ENCODE measurements around the gene TP63. TPM values are rescaled to one million over a fixed set of nuclear protein-coding genes. Genes with fewer than 3 reads are reported as not detected.

Gene TP63
- not detected for polyA plus RNA-seq (2013, experiment 1 of 4)
- not detected for polyA plus RNA-seq (2013, experiment 2 of 4)
- not detected for polyA plus RNA-seq (2013, experiment 3 of 4)
- polyA plus RNA-seq (2013, experiment 4 of 4): not detected

DNA sequence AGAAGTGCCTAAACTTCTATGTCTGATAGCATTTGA is at the start of gene TP63:
Gene TP63, plus strand, starts transcription at position 17 of the 36 bp plus-strand sequence. CDS start 127 bp downstream, outside the sequence.
- Histone ChIP-seq H3K27ac (ENCODE audit: insufficient read depth, low read depth, low read length, poor library complexity, severe bottlenecking) (no peak within 1 kb of the TSS), H3K4me3 (ENCODE audit: insufficient read depth, low read depth, low read length) (no peak within 1 kb of the TSS), H3K4me1 (ENCODE audit: control insufficient read depth, insufficient read depth, low read length) (no peaks in the 10 kb centered on the region), H3K9me3 (ENCODE audit: control insufficient read depth, low read length) (no peaks in the 10 kb centered on the region), H3K27me3 (ENCODE audit: control insufficient read depth, insufficient read depth, low read length, poor library complexity, severe bottlenecking) (no peaks in the 10 kb centered on the region), H3K36me3 (ENCODE audit: control insufficient read depth, insufficient read depth, low read length) (no peaks in the 10 kb centered on the region)

- H3K27me3 ChIP-seq (ENCODE audit: control insufficient read depth, insufficient read depth, low read length, poor library complexity, severe bottlenecking): no peaks in the 10 kb centered on the region
- no peaks in the 10 kb centered on the region for H3K4me1 ChIP-seq (ENCODE audit: control insufficient read depth, insufficient read depth, low read length)
- no peaks in the 10 kb centered on the region for H3K36me3 ChIP-seq (ENCODE audit: control insufficient read depth, insufficient read depth, low read length)
- H3K4me3 ChIP-seq (ENCODE audit: insufficient read depth, low read depth, low read length): no peak overlapping the region
- WGBS, 2 experiments: 86 to 97% methylated on average over 3 of the region's 3 CpGs
- no peaks in the 10 kb centered on the region for H3K9me3 ChIP-seq (ENCODE audit: control insufficient read depth, low read length)
- H3K27ac ChIP-seq (ENCODE audit: insufficient read depth, low read depth, low read length, poor library complexity, severe bottlenecking): no peak overlapping the region
Observed at GRCh38 chr3:189582179-189582578, 49.0 kb upstream of the TP63 start.

DNA sequence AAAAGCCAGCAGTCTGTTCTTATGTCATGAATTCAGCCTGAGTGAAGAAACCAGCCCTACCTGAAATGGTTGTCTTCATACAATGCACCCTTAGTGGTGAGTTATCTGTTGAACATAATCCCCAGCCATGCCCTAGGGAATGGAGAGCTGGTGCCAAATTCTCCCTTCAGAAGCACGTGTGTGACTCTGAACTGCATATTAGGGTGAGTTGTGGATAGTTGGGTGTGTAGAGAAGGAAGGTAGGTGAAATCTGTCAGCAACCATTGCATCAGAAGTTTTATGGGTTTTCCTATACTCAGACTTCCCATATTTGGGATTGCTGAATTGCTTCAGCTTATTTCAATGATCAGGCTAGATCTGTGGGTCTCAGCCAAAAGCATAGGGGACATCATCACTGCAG is 46.5 kb upstream of the TP63 start:
- H3K9me3 ChIP-seq (ENCODE audit: control insufficient read depth, low read length): no peaks in the 10 kb centered on the region
- no peak overlapping the region for H3K4me3 ChIP-seq (ENCODE audit: insufficient read depth, low read depth, low read length)
- H3K4me1 ChIP-seq (ENCODE audit: control insufficient read depth, insufficient read depth, low read length): no peaks in the 10 kb centered on the region
- 81 to 88% methylated on average over 1 of the region's 1 CpG for WGBS, 2 experiments
- no peak overlapping the region for H3K27ac ChIP-seq (ENCODE audit: insufficient read depth, low read depth, low read length, poor library complexity, severe bottlenecking)
- H3K27me3 ChIP-seq (ENCODE audit: control insufficient read depth, insufficient read depth, low read length, poor library complexity, severe bottlenecking): no peaks in the 10 kb centered on the region
- H3K36me3 ChIP-seq (ENCODE audit: control insufficient read depth, insufficient read depth, low read length): no peaks in the 10 kb centered on the region

DNA sequence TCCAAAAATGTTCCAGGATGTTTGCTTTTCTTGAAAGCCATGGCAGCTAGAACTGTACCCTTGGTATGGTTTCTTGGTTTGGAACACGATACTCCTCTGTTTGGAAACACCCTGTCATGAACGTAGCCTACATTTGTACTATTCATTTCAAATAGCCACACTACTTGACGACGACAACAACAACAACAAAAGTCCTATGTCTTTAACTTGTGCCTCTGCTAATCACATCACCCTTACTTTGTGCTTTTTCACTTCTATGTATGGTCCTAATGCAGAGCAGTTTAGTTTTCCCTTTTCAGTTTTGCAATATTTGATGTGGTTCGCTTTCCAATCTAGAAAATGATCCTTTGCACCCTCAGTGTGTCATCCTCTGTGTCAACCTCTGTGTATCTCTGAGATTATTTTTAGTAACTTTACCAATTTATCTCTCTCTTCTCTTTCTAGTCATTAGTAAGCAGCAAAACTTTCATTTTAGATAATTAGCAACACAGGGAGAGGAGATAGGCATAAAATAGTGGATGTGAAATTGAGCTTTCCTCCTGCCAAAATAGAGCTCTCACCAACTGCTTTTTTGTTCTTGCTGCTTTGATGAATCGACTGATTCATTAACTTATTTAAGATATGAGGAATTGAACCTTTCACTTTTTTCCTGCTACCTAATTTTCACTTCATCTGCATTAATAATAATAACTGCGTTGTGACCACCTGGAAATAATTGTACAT is 44.1 kb upstream of the TP63 start:
- Histone ChIP-seq H3K4me1 (ENCODE audit: control insufficient read depth, insufficient read depth, low read length) (no peaks in the 10 kb centered on the region), H3K36me3 (ENCODE audit: control insufficient read depth, insufficient read depth, low read length) (no peaks in the 10 kb centered on the region), H3K9me3 (ENCODE audit: control insufficient read depth, low read length) (no peaks in the 10 kb centered on the region), H3K4me3 (ENCODE audit: insufficient read depth, low read depth, low read length) (no peak overlapping the region), H3K27me3 (ENCODE audit: control insufficient read depth, insufficient read depth, low read length, poor library complexity, severe bottlenecking) (no peaks in the 10 kb centered on the region), H3K27ac (ENCODE audit: insufficient read depth, low read depth, low read length, poor library complexity, severe bottlenecking) (no peak overlapping the region)
- WGBS, 2 experiments: 89% methylated on average over 6 to 7 of the region's 7 CpGs

DNA sequence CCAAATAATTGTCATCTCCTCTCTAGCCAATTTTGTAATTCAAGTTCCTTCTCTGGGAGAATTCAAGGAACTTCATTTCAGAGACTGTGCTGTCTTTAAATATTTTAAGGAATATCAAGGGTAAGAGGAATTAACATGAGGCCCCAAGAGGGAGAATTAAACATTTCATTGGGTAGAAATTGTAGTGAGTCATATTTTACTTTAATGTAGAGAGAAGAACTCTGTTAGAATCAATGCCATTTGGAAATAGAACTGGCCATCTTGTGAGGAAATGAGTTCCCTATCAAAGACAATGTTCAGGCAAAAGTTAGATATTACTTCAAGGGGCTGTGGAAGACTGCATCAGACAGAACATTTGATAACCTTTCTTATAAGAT is 43.5 kb upstream of the TP63 start:
- Histone ChIP-seq H3K27ac (ENCODE audit: insufficient read depth, low read depth, low read length, poor library complexity, severe bottlenecking) (no peak overlapping the region), H3K36me3 (ENCODE audit: control insufficient read depth, insufficient read depth, low read length) (no peaks in the 10 kb centered on the region), H3K4me1 (ENCODE audit: control insufficient read depth, insufficient read depth, low read length) (no peaks in the 10 kb centered on the region), H3K9me3 (ENCODE audit: control insufficient read depth, low read length) (no peaks in the 10 kb centered on the region), H3K4me3 (ENCODE audit: insufficient read depth, low read depth, low read length) (no peak overlapping the region), H3K27me3 (ENCODE audit: control insufficient read depth, insufficient read depth, low read length, poor library complexity, severe bottlenecking) (no peaks in the 10 kb centered on the region)

- H3K27ac ChIP-seq (ENCODE audit: insufficient read depth, low read depth, low read length, poor library complexity, severe bottlenecking): no peak overlapping the region
- no peaks in the 10 kb centered on the region for H3K36me3 ChIP-seq (ENCODE audit: control insufficient read depth, insufficient read depth, low read length)
- 100% methylated on average over 1 of the region's 1 CpG; no CpG with 5 or more reads in 1 of the 2 experiments for WGBS, 2 experiments
- no peak overlapping the region for H3K4me3 ChIP-seq (ENCODE audit: insufficient read depth, low read depth, low read length)
- no peaks in the 10 kb centered on the region for H3K4me1 ChIP-seq (ENCODE audit: control insufficient read depth, insufficient read depth, low read length)
- H3K9me3 ChIP-seq (ENCODE audit: control insufficient read depth, low read length): no peaks in the 10 kb centered on the region
- H3K27me3 ChIP-seq (ENCODE audit: control insufficient read depth, insufficient read depth, low read length, poor library complexity, severe bottlenecking): no peaks in the 10 kb centered on the region
Observed at GRCh38 chr3:189588070-189588469, 43.1 kb upstream of the TP63 start.

- Histone ChIP-seq H3K36me3 (ENCODE audit: control insufficient read depth, insufficient read depth, low read length) (no peaks in the 10 kb centered on the region), H3K4me3 (ENCODE audit: insufficient read depth, low read depth, low read length) (no peak overlapping the region), H3K27ac (ENCODE audit: insufficient read depth, low read depth, low read length, poor library complexity, severe bottlenecking) (no peak overlapping the region), H3K27me3 (ENCODE audit: control insufficient read depth, insufficient read depth, low read length, poor library complexity, severe bottlenecking) (no peaks in the 10 kb centered on the region), H3K4me1 (ENCODE audit: control insufficient read depth, insufficient read depth, low read length) (no peaks in the 10 kb centered on the region), H3K9me3 (ENCODE audit: control insufficient read depth, low read length) (no peaks in the 10 kb centered on the region)
- 89 to 94% methylated on average over 5 of the region's 5 CpGs for whole genome bisulfite sequencing, 2 experiments
Observed at GRCh38 chr3:189588475-189589178, 42.6 kb upstream of the TP63 start.

- WGBS, 2 experiments: 98 to 100% methylated on average over 1 of the region's 1 CpG
- Histone ChIP-seq H3K27me3 (ENCODE audit: control insufficient read depth, insufficient read depth, low read length, poor library complexity, severe bottlenecking) (no peaks in the 10 kb centered on the region), H3K4me3 (ENCODE audit: insufficient read depth, low read depth, low read length) (no peak overlapping the region), H3K27ac (ENCODE audit: insufficient read depth, low read depth, low read length, poor library complexity, severe bottlenecking) (no peak overlapping the region), H3K4me1 (ENCODE audit: control insufficient read depth, insufficient read depth, low read length) (no peaks in the 10 kb centered on the region), H3K36me3 (ENCODE audit: control insufficient read depth, insufficient read depth, low read length) (no peaks in the 10 kb centered on the region), H3K9me3 (ENCODE audit: control insufficient read depth, low read length) (no peaks in the 10 kb centered on the region)
Observed at GRCh38 chr3:189589179-189589569, 42.0 kb upstream of the TP63 start.

DNA sequence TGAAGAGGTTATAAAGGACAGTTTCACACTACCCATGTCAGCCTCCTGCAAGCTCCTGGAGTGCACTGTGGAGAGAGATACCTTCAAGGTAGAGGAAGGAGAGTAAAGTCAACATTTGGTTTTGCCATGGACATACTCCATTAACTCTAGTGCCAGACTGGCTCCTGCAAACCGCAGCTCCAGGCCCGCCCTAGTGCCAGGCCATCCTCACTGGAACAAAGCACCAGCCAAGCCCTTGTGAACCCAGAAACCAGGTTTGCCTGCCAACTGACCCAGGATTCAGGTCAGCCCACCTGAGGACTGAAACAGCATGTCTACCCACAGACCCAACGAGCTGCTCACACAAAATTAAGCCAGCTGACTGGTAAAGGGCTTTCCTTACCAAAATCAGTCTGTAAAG is 41.0 kb upstream of the TP63 start:
- WGBS, 2 experiments: 82 to 94% methylated on average over 3 of the region's 3 CpGs
- Histone ChIP-seq H3K27me3 (ENCODE audit: control insufficient read depth, insufficient read depth, low read length, poor library complexity, severe bottlenecking) (no peaks in the 10 kb centered on the region), H3K9me3 (ENCODE audit: control insufficient read depth, low read length) (no peaks in the 10 kb centered on the region), H3K4me3 (ENCODE audit: insufficient read depth, low read depth, low read length) (no peak overlapping the region), H3K27ac (ENCODE audit: insufficient read depth, low read depth, low read length, poor library complexity, severe bottlenecking) (no peak overlapping the region), H3K4me1 (ENCODE audit: control insufficient read depth, insufficient read depth, low read length) (no peaks in the 10 kb centered on the region), H3K36me3 (ENCODE audit: control insufficient read depth, insufficient read depth, low read length) (no peaks in the 10 kb centered on the region)

- Histone ChIP-seq H3K36me3 (ENCODE audit: control insufficient read depth, insufficient read depth, low read length) (no peaks in the 10 kb centered on the region), H3K4me1 (ENCODE audit: control insufficient read depth, insufficient read depth, low read length) (no peaks in the 10 kb centered on the region), H3K27ac (ENCODE audit: insufficient read depth, low read depth, low read length, poor library complexity, severe bottlenecking) (no peak overlapping the region), H3K27me3 (ENCODE audit: control insufficient read depth, insufficient read depth, low read length, poor library complexity, severe bottlenecking) (no peaks in the 10 kb centered on the region), H3K9me3 (ENCODE audit: control insufficient read depth, low read length) (no peaks in the 10 kb centered on the region), H3K4me3 (ENCODE audit: insufficient read depth, low read depth, low read length) (no peak overlapping the region)
Observed at GRCh38 chr3:189593581-189593980, 37.6 kb upstream of the TP63 start.

All from ectodermal cell (in vitro differentiated cells).